Fibroblast of skin of abdomen (primary cell): Measurements from ENCODE around the gene GFOD1.
"Not testable (repeated sequence)": the region's sequence is repeated elsewhere in the genome, so short reads cannot be mapped to it uniquely, and the experiment has no call there.

Source experiments
- DNase-seq: peaks from one replicate; pipeline ENCODE4 v3.0.0-alpha.2; 2013

The GFOD1 gene

DNA sequence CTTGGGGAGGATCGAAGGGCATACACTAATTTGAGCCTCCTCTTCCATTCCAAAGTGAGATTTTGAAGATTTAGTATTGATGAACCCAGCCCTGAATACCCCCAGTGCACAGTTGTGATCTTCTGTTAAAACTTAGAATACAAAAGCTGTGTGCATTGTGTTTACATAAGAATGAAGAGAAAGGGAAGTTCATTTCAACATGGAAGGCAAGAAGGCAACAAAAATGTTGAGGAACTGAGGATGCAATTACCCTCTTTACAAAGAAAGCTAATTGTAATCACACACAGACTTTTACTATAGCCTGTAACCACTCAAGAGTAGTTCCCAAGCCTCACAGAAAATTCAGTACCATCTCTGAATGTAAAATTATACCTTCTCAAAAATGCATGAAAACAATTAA, 49.3 kb downstream of the GFOD1 start:
- no peak for DNase-seq

DNA sequence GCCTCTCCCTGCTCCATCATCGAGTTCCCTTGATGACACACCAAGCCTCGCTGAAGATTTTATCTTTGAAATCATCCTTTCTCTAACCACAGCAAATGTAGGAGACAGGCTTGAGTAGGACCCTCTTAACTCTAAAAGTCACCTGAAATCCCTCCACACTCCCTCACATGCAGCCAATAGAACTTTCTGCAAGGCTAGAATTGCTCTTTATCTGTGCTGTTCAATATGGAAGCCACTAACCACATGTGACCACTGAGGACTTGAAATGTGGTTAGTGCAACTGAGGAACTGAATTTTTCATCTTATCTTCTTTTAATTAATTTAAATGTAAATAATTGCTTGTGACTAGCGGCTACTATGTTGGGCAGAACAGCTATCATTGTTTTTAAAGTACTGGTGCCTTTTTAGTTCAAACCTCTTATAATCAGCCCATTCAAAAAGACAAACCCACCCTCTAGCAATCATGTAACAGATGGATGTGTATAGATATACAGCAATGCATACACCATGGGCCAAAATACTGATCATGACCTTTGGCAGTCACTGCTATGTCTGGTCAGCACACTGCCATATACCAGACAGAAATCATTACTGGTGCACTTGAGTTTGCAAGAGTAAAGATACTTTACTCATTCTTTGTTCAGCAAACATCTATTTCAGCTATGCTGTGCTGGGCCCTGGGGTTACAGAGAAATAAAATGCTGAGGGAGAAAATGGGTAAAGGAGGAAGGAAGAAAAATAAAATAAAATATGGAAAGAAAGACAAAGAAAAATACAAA, 50.0 kb downstream of the GFOD1 start:
- DNase-seq = no peak

DNA sequence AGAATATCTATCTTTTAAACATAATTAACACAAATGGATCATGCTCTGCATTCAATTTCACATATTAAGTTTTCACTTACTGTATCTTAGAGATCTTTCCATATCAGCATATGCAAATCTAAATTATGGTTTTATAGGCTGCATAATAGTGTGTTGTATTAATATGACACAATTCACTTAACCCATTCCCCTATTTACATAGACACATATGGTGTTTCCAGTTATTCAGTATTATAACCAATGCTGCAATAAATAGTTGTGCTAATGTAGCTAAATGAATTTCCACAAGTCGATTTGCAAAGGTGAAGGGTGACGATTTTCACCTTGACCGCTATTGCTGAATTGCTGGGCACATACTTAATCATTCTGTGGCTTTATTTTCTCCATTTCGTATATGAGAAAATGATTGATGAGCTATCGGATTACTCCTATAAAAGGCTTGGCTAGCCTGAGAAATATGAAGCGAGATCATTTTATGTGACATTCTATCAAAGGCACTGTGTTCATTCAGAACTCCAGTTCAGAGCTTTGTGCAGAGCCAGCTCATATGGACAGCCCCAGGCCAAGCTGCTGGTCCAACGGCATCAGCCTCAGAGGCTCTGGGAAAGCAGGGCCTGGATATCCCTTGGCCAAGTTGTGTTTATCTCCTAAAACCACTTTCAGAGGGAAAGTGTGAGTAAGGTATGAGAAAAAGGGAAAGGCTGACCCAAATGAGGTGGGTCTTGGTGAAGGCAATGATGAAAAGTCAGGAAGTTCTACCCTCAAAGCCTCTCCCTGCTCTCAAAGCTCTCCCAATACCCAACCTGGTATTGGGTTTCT, 50.8 kb downstream of the GFOD1 start:
- DNase-seq = no peak

GRCh38 chr6:13435477-13436246, 51.7 kb downstream of the GFOD1 start:
- no peak for DNase-seq

GRCh38 chr6:13434777-13435176, 52.6 kb downstream of the GFOD1 start:
- DNase-seq = no peak

DNA sequence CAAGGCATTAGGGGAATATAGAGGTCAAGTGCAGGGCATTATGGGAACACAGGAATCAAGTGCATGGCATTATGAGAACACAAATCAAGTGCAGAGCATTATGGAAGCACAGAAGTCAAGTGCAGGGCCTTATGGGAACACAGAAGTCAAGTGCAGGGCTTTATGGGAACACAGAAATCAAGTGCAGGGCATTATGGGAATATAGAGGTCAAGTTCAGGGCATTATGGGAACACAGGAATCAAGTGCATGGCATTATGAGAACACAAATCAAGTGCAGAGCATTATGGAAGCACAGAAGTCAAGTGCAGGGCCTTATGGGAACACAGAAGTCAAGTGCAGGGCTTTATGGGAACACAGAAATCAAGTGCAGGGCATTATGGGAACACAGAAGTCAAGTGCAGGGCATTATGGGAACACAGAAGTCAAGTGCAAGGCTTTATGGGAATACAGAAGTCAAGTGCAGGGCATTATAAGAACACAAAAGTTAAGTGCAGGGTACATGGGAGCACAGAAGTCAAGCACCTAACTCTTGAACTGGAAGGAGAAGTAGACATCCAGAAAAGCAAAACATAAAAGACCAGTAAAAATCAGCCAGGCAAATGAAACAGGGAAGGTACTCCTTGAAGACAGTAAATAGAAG, 53.1 kb downstream of the GFOD1 start:
- not testable (repeated sequence) for DNase-seq

- no peak for DNase-seq
These were observed 53.7 kb downstream of the GFOD1 start for GRCh38 chr6:13433709-13434121.

GRCh38 chr6:13432526-13433184, 54.7 kb downstream of the GFOD1 start:
- peak; percentile 28 for DNase-seq

- peak; percentile 20 for DNase-seq
These were observed 55.4 kb downstream of the GFOD1 start for GRCh38 chr6:13431861-13432465.

- no peak for DNase-seq
These were observed 56.2 kb downstream of the GFOD1 start for GRCh38 chr6:13431059-13431656.

DNA sequence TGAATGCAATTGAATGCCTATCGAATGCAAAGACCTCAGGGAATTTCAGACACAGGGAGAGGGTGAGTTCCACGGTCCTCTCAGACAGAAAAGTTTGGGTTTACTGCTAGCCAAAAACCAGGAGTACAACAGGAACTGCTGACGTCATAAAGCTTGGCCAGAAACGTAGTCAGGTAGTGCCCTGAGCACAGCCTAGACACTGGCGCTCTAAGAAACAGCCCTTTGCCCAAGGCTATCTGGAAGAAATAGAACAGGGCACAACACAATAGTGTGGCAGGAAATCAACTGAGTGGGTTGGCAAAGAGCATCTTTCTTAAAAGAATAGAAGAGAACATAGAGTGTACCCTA, 58.0 kb downstream of the GFOD1 start:
- DNase-seq = no peak

- no peak for DNase-seq
These were observed 58.6 kb downstream of the GFOD1 start for GRCh38 chr6:13428583-13429405.

DNA sequence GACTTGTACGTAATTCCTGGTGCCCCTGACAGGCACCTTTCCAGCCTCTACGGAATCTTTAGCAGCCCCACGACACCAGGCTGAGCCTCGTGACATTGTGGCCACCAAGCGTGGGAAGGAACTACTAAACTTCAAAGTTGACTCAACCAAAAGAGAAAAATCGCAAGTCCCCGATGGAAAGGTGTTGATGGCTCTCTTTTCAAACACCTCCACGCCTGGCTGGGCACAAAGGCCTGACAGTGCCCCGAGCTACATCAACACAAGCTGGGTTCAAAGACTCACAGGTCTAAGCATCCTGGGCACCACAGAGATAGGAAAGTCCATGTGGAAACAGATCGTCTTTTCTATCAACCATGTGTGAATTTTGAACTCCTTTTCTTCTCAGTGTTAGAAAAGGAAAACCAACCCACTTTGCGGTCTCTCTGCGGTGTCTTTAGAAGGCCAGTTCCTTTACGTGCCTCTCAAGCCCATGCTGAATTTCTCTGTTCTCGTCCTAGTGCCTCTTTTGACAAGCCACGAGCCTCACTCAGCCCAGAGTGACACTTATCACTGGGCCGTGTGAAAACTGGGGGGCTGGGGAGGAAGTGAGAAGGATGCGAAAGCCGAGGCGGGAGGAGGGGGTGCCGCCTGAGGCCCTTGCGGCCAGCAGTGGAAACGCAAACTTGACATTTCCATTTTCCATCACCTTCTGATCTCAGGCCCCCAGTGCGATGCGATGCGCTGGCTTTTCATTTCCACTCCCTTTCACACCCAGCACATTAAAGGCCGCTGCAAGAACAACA, 59.4 kb downstream of the GFOD1 start:
- no peak for DNase-seq

- no peak for DNase-seq
These were observed 60.1 kb downstream of the GFOD1 start for GRCh38 chr6:13427316-13427715.

- DNase-seq = peak; percentile 40
These were observed 61.2 kb downstream of the GFOD1 start for GRCh38 chr6:13425943-13426931.

GRCh38 chr6:13425270-13425873, 62.0 kb downstream of the GFOD1 start:
- no peak for DNase-seq

GRCh38 chr6:13423252-13423651, 64.1 kb downstream of the GFOD1 start:
- DNase-seq = no peak
